HCT116 (cell line): Measurements from ENCODE around the gene SYP.

Experiments used
- CEBPB ChIP-seq: IDR thresholded peaks from 2 replicates; pipeline ENCODE4 v1.6.1; 2012; ENCODE audit warnings: low read depth
- CTCF ChIP-seq, 3 experiments: fragments of 200-600 bp in 1 of 3; sonication (generic) in 1 of 3; IDR thresholded peaks in 2 of 3; conservative IDR thresholded peaks in 1 of 3; 2 replicates each; pipeline ENCODE4 v1.5.1; 2012 to 2017; ENCODE audit warnings: low read depth in 2 of 3, low read length in 2 of 3, antibody characterized with exemption in 1 of 3, borderline replicate concordance in 1 of 3, control low read depth in 1 of 3, mild to moderate bottlenecking in 1 of 3, mixed read lengths in 1 of 3, mixed run types in 1 of 3, moderate library complexity in 1 of 3; ENCODE audit not compliant: insufficient read depth in 1 of 3
- EZH2 ChIP-seq: fragments of 200-600 bp; sonication (generic); IDR thresholded peaks from 2 replicates; pipeline ENCODE4 v1.6.1; 2017; ENCODE audit warnings: antibody characterized with exemption, mixed run types
- EZH2phosphoT487 ChIP-seq: fragments of 200-600 bp; IDR thresholded peaks from 2 replicates; pipeline ENCODE4 v1.6.1; 2018; ENCODE audit warnings: antibody characterized with exemption, borderline replicate concordance
- JUND ChIP-seq: IDR thresholded peaks from 2 replicates; pipeline ENCODE4 v1.6.1; 2012
- POLR2A ChIP-seq: IDR thresholded peaks from 2 replicates; pipeline ENCODE4 v1.7.0; 2011; ENCODE audit warnings: borderline replicate concordance; ENCODE audit not compliant: insufficient read depth, insufficient read length; ENCODE audit errors: extremely low read depth
- POLR2AphosphoS5 ChIP-seq: IDR thresholded peaks from 2 replicates; pipeline ENCODE4 v1.6.1; 2011; ENCODE audit warnings: mild to moderate bottlenecking, low read depth, low read length, moderate library complexity
- RAD21 ChIP-seq: IDR thresholded peaks from 2 replicates; pipeline ENCODE4 v1.6.1; 2012; ENCODE audit warnings: low read depth, mild to moderate bottlenecking
- TCF7L2 ChIP-seq: IDR thresholded peaks from 2 replicates; pipeline ENCODE4 v1.7.0; 2011; ENCODE audit warnings: borderline replicate concordance, inconsistent platforms; ENCODE audit not compliant: insufficient read depth, insufficient read length; ENCODE audit errors: extremely low read depth
- ZNF274 ChIP-seq: fragments of 200-500 bp; sonication (Bioruptor generic); IDR thresholded peaks from 2 replicates; pipeline ENCODE4 v1.6.1; 2014; ENCODE audit warnings: mild to moderate bottlenecking, low read depth, low read length, inconsistent platforms
- TF ChIP-seq, protein P1 (sequence below): IDR thresholded peaks from 2 replicates; pipeline ENCODE4 v1.6.1; 2012

GRCh38 chrX:49160908-49161307 lies 39.1 kb downstream of the SYP start:
- TF ChIP-seq POLR2AphosphoS5 (no peak), POLR2A (no peak), ZNF274 (no peak), TCF7L2 (no peak), CTCF (IDR thresholded peaks at IDR 0.05 in 2 of 3, conservative IDR thresholded peaks at IDR 0.05 in 1 of 3; ENCODE audit: borderline replicate concordance in 1 of 3, insufficient read depth in 1 of 3, low read depth in 2 of 3, low read length in 2 of 3) (no peak), RAD21 (no peak), EZH2phosphoT487 (no peak), EZH2 (no peak), CEBPB (no peak), JUND (no peak)
- TF ChIP-seq, protein P1, sequence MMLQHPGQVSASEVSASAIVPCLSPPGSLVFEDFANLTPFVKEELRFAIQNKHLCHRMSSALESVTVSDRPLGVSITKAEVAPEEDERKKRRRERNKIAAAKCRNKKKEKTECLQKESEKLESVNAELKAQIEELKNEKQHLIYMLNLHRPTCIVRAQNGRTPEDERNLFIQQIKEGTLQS, result no peak
